Midbrain (tissue), 1 donor: Measurements from ENCODE around the gene CRISPLD2.

ENCODE experiments used
- DNase-seq: peaks from one replicate; lab custom pipeline; 2025; lab: John Stamatoyannopoulos, UW

CRISPLD2 gene

GRCh38 chr16:84800158-84800978 lies 19.4 kb upstream of the CRISPLD2 start:
- no peak for DNase-seq

- no peak for DNase-seq
Measured at GRCh38 chr16:84803146-84803545, 16.6 kb upstream of the CRISPLD2 start.

GRCh38 chr16:84804326-84804725 lies 15.5 kb upstream of the CRISPLD2 start:
- DNase-seq = no peak

- DNase-seq = no peak
Measured at GRCh38 chr16:84806256-84806889, 13.4 kb upstream of the CRISPLD2 start.

- no peak for DNase-seq
Measured at GRCh38 chr16:84806890-84807258, 12.9 kb upstream of the CRISPLD2 start.

GRCh38 chr16:84807776-84808175 lies 12.0 kb upstream of the CRISPLD2 start:
- DNase-seq = no peak

- no peak for DNase-seq
Measured at GRCh38 chr16:84808826-84809225, 11.0 kb upstream of the CRISPLD2 start.

- no peak for DNase-seq
Measured at GRCh38 chr16:84810518-84811273, 9.1 kb upstream of the CRISPLD2 start.

GRCh38 chr16:84811529-84811928 lies 8.3 kb upstream of the CRISPLD2 start:
- no peak for DNase-seq

- DNase-seq = no peak
Measured at GRCh38 chr16:84813141-84813934, 6.4 kb upstream of the CRISPLD2 start.

- no peak for DNase-seq
Measured at GRCh38 chr16:84815462-84815861, 4.3 kb upstream of the CRISPLD2 start.

- DNase-seq = no peak
Measured at GRCh38 chr16:84816023-84816422, 3.8 kb upstream of the CRISPLD2 start.

- no peak for DNase-seq
Measured at GRCh38 chr16:84816485-84816884, 3.3 kb upstream of the CRISPLD2 start.

GRCh38 chr16:84817206-84817605 lies 2.6 kb upstream of the CRISPLD2 start:
- no peak for DNase-seq

- no peak for DNase-seq
Measured at GRCh38 chr16:84817613-84818012, 2.2 kb upstream of the CRISPLD2 start.

GRCh38 chr16:84818133-84818532 lies 1.7 kb upstream of the CRISPLD2 start:
- DNase-seq = no peak

GRCh38 chr16:84818989-84819643 lies 669 bp upstream of the CRISPLD2 start:
- no peak for DNase-seq

- no peak for DNase-seq
Measured at GRCh38 chr16:84820305-84820684, 510 bp downstream of the CRISPLD2 start.

- DNase-seq = no peak
Measured at GRCh38 chr16:84820771-84821170, 986 bp downstream of the CRISPLD2 start.

- DNase-seq = no peak
Measured at GRCh38 chr16:84821179-84821578, 1.4 kb downstream of the CRISPLD2 start.
